Measurements from ENCODE around the gene AGR2. TPM values are rescaled to one million over a fixed set of nuclear protein-coding genes. Genes with fewer than 3 reads are reported as not detected.

The AGR2 gene
- total RNA-seq, 1 experiment from 2014 or later = not detected

- H4K20me1 ChIP-seq (ENCODE audit: control insufficient read depth, insufficient read depth, insufficient read length) = no peaks in the 10 kb centered on the region
- no CpG with 5 or more reads among the region's 2 CpGs for WGBS (ENCODE audit: extremely low coverage, insufficient read length, low lambda C conversion rate)
Observed at GRCh38 chr7:16773884-16774283, 30.9 kb downstream of the AGR2 start.

More at GRCh38 chr7:16773884-16774283, 30.9 kb downstream of the AGR2 start:
- H2AFZ ChIP-seq (ENCODE audit: low read length) = no peak overlapping the region
- H2BK5ac ChIP-seq (ENCODE audit: insufficient read length, low read length) = no peak overlapping the region
- H2BK120ac ChIP-seq (ENCODE audit: low read depth, low read length, poor library complexity, severe bottlenecking) = no peak overlapping the region
- no peaks in the 10 kb centered on the region for H3K23me2 ChIP-seq (ENCODE audit: insufficient read length, low read depth, low read length, poor library complexity, severe bottlenecking)
- no peaks in the 10 kb centered on the region for H3K9me3 ChIP-seq (ENCODE audit: control insufficient read depth, low read depth, low read length)
- no peak overlapping the region for H3K4ac ChIP-seq (ENCODE audit: low read depth, low read length)
- H3T11ph ChIP-seq (ENCODE audit: low read length) = no peak overlapping the region
- H3K14ac ChIP-seq (ENCODE audit: insufficient read depth, low read length) = no peak overlapping the region
- no peak for TF ChIP-seq CTCF (conservative IDR thresholded peaks at IDR 0.05)
- H3K27ac ChIP-seq (ENCODE audit: insufficient read length, low read depth, low read length) = no peak overlapping the region
- H2BK15ac ChIP-seq (ENCODE audit: low read depth, low read length) = no peak overlapping the region
- H4K8ac ChIP-seq (replicated peaks; ENCODE audit: insufficient read length, low read depth, low read length) = no peak overlapping the region
- no peak overlapping the region for H3K18ac ChIP-seq (ENCODE audit: insufficient read length, low read depth, low read length)
- Mint-ChIP-seq H3K9me3 (no peaks in the 10 kb centered on the region), H3K4me3 (no peak overlapping the region), H3K4me1 (peaks cover 28 to 31% of the 10 kb centered on the region in 2 experiments), H3K27ac (peak overlapping the region in 1 of 3 experiments; percentile 66; a peak in 1 of 7 replicates), H3K27me3 (ENCODE audit: low read depth) (no peaks in the 10 kb centered on the region), H3K36me3 (ENCODE audit: insufficient read depth in 1 of 3, low read depth in 3 of 3) (no peaks in the 10 kb centered on the region)
- no peak overlapping the region for H4K5ac ChIP-seq (ENCODE audit: insufficient read length, low read depth, low read length)
- H2AK5ac ChIP-seq (ENCODE audit: insufficient read length, low read length) = no peak overlapping the region
- H3K4me2 ChIP-seq (ENCODE audit: insufficient read depth, insufficient read length, low read length) = no peak overlapping the region
- H3K56ac ChIP-seq (ENCODE audit: insufficient read length, low read depth, low read length) = no peak overlapping the region
- H3K4me1 ChIP-seq (ENCODE audit: insufficient read depth, low read length) = no peaks in the 10 kb centered on the region; the same call in 1 of the 2 replicates
- no peak overlapping the region for H4K91ac ChIP-seq (ENCODE audit: insufficient read length, low read depth, low read length)
- no peak overlapping the region for H2BK20ac ChIP-seq (ENCODE audit: low read depth, low read length, poor library complexity, severe bottlenecking)
- no peak overlapping the region for H3K23ac ChIP-seq (ENCODE audit: insufficient read length, low read depth, low read length)
- H2BK12ac ChIP-seq (ENCODE audit: insufficient read length, low read depth, low read length) = no peak overlapping the region
- no peaks in the 10 kb centered on the region for H3K79me1 ChIP-seq (ENCODE audit: insufficient read depth, low read depth, low read length, poor library complexity, severe bottlenecking)
- H3K27me3 ChIP-seq (ENCODE audit: insufficient read depth, low read length) = no peaks in the 10 kb centered on the region
- H3K9ac ChIP-seq (ENCODE audit: extremely low read depth, insufficient read length, low read length) = no peak overlapping the region
- H3K79me2 ChIP-seq (ENCODE audit: insufficient read depth, low read length) = no peaks in the 10 kb centered on the region
- DNase-seq = no peak
